ENCODE measurements around the gene FANK1. TPM values are rescaled to one million over a fixed set of nuclear protein-coding genes. Genes with fewer than 3 reads are reported as not detected.
"Not testable (repeated sequence)": the region's sequence is repeated elsewhere in the genome, so short reads cannot be mapped to it uniquely, and the experiment has no call there.

FANK1 gene
- total RNA-seq, 1 donor from 2014 or later, result 3.3 TPM

DNA sequence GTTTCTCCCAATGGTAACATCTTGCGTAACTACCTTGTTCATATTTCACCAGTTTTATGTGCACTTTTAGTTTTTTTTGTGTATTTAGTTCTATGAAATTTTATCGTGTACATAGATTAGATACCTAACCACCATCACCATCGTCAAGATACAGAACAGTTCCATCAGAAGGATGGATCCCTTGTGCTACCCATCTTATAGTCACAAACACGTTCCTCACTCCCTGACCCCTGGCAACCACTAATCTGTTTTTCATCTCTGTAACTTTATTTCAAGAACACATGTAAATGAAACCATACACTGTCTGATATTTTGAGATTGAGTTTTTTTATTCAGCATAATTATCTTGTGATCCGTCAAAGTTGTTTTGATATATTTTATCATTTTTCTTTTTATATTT lies 29.9 kb downstream of the FANK1 start:
- no peaks in the 10 kb centered on the region for H3K27me3 Mint-ChIP-seq (ENCODE audit: low read depth)
- TF ChIP-seq, protein P1, sequence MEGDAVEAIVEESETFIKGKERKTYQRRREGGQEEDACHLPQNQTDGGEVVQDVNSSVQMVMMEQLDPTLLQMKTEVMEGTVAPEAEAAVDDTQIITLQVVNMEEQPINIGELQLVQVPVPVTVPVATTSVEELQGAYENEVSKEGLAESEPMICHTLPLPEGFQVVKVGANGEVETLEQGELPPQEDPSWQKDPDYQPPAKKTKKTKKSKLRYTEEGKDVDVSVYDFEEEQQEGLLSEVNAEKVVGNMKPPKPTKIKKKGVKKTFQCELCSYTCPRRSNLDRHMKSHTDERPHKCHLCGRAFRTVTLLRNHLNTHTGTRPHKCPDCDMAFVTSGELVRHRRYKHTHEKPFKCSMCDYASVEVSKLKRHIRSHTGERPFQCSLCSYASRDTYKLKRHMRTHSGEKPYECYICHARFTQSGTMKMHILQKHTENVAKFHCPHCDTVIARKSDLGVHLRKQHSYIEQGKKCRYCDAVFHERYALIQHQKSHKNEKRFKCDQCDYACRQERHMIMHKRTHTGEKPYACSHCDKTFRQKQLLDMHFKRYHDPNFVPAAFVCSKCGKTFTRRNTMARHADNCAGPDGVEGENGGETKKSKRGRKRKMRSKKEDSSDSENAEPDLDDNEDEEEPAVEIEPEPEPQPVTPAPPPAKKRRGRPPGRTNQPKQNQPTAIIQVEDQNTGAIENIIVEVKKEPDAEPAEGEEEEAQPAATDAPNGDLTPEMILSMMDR (IDR thresholded peaks at IDR 0.05), result no peak
- H3K4me3 Mint-ChIP-seq (ENCODE audit: unreplicated experiment), result no peak overlapping the region
- no peaks in the 10 kb centered on the region for H3K36me3 Mint-ChIP-seq (ENCODE audit: low read depth)
- DNase-seq (ENCODE audit: low spot score), result no peak
- no peak overlapping the region for H3K27ac Mint-ChIP-seq (ENCODE audit: unreplicated experiment)
- H3K9me3 Mint-ChIP-seq (ENCODE audit: low read depth), result peaks cover 6% of the 10 kb centered on the region
- peaks cover 4% of the 10 kb centered on the region for H3K4me1 Mint-ChIP-seq (ENCODE audit: low read depth)

DNA sequence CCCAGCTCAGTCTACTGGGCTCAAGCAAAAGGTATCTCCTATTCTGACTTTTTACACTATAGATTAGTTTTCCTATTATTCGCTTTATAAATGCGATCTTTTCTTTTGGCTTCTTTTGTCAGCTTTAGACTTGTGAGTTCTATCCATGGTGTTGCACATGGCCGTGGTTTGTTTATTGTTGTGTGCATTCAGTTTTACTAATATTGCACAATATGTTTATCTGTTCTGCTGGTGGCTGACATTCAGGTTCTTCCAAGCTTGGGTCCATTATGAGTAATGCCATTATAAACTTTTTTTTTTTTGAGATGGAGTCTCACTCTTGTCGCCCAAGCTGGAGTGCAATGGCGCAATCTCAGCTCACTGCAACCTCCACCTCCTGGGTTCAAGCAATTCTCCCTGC lies 30.9 kb downstream of the FANK1 start:
- not testable (repeated sequence) for H3K27me3 Mint-ChIP-seq (ENCODE audit: low read depth); H3K4me1 Mint-ChIP-seq (ENCODE audit: low read depth); H3K27ac Mint-ChIP-seq (ENCODE audit: unreplicated experiment); H3K4me3 Mint-ChIP-seq (ENCODE audit: unreplicated experiment); DNase-seq (ENCODE audit: low spot score); H3K36me3 Mint-ChIP-seq (ENCODE audit: low read depth)
- H3K9me3 Mint-ChIP-seq (ENCODE audit: low read depth), result peaks cover 12% of the 10 kb centered on the region

DNA sequence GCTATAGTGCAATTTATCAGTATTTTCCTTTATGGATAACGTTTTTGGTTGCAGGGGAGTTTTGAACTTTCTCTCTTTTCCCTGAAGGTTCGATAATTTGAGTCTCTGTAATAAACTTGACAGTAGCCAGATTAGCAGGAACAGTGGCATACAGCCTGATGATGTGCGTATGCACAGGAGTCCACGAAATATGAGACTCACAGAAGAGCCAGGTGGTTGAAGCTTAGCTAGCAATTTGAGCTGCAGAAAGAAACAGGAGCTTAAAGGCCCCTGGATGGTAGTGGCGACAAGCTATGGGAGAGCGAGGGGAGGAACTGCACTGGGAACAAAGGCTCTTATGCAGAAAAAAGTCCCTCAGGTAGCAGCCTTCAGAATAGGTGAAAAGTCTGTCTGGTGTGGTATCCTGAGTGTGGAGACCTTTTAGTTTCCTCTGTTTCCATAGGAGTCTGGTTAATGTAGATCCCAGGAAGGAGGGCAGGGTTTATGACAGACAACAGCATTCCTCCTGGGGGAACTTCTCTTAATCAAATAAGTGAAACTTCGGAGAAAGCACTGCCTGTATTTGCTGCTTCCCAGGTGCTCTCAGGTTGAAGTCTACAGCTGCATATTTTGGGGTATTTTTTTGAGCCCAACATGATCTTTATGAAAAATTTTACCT lies 32.7 kb downstream of the FANK1 start:
- no peaks in the 10 kb centered on the region for H3K4me1 Mint-ChIP-seq (ENCODE audit: low read depth)
- H3K27me3 Mint-ChIP-seq (ENCODE audit: low read depth), result peaks cover 8% of the 10 kb centered on the region
- no peak overlapping the region for H3K4me3 Mint-ChIP-seq (ENCODE audit: unreplicated experiment)
- TF ChIP-seq, protein P1 (IDR thresholded peaks at IDR 0.05), result no peak
- peaks cover 12% of the 10 kb centered on the region for H3K9me3 Mint-ChIP-seq (ENCODE audit: low read depth)
- no peaks in the 10 kb centered on the region for H3K36me3 Mint-ChIP-seq (ENCODE audit: low read depth)
- no peak for DNase-seq (ENCODE audit: low spot score)
- H3K27ac Mint-ChIP-seq (ENCODE audit: unreplicated experiment), result no peak overlapping the region

DNA sequence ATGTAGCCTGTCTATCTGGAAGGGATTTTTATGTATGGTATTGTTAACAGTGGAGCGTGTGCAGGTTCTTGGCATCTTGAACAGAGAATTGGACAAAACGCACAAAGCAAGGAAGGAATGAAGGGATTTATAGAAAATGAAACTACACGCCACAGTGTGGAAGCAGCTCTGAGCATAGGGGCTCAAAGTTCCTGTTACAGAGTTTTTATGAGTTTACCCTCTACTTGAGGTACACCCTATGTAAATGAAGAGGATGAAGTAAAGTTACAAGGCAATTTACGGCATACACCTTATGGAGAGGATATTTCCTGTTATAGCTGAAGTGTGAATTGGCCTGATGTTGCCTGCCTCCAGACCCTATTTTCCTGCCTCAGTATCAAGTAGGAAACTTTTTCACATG lies 33.3 kb downstream of the FANK1 start:
- Mint-ChIP-seq H3K4me1 (ENCODE audit: low read depth) (peaks cover 3% of the 10 kb centered on the region), H3K4me3 (ENCODE audit: unreplicated experiment) (no peak overlapping the region), H3K27me3 (ENCODE audit: low read depth) (peaks cover 8% of the 10 kb centered on the region), H3K36me3 (ENCODE audit: low read depth) (no peaks in the 10 kb centered on the region), H3K9me3 (ENCODE audit: low read depth) (peaks cover 12% of the 10 kb centered on the region), H3K27ac (ENCODE audit: unreplicated experiment) (no peak overlapping the region)
- DNase-seq (ENCODE audit: low spot score), result no peak
- TF ChIP-seq, protein P1 (IDR thresholded peaks at IDR 0.05), result no peak

DNA sequence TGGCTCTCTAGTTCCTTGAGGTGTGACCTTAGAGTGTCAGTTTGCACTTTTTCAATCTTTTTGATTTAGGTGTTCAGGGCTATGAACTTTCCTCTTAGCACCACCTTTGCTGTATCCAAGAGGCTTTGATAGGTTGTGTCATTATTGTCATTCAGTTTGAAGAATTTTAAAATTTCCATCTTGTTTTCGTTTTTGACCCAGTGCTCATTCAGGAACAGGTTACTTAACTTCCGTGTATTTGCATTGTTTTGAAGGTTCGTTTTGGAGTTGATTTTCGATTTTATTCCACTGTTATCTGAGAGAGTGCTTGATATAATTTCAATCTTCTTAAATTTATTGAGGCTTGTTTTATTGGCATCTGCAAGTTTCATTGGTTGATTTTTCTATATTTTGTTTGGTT lies 37.3 kb downstream of the FANK1 start:
- DNase-seq (ENCODE audit: low spot score), result no peak
- Mint-ChIP-seq H3K27me3 (ENCODE audit: low read depth) (peaks cover 8% of the 10 kb centered on the region), H3K4me1 (ENCODE audit: low read depth) (peaks cover 3% of the 10 kb centered on the region), H3K9me3 (ENCODE audit: low read depth) (peaks cover 10% of the 10 kb centered on the region), H3K27ac (ENCODE audit: unreplicated experiment) (no peak overlapping the region), H3K36me3 (ENCODE audit: low read depth) (no peaks in the 10 kb centered on the region), H3K4me3 (ENCODE audit: unreplicated experiment) (no peak overlapping the region)
- TF ChIP-seq, protein P1 (IDR thresholded peaks at IDR 0.05), result no peak

DNA sequence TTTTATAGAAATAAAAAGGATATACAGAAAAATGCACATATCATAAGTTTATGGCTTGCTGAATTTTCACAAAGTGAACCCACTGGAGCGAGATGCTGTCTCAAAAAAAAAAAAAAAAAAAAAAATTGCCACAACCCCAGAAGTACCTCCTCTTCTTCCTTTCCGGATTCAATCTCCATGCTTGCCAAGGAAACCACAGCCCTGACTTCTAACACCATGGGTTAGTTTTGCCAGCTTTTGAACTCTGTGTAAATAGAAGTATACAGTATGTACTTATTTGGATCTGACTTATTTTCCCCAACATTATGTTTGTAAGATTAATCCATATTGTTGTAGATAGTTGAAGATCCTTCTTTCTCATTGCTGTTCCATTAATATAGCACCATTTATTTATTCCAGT lies 40.0 kb downstream of the FANK1 start:
- Mint-ChIP-seq H3K36me3 (ENCODE audit: low read depth) (no peaks in the 10 kb centered on the region), H3K27me3 (ENCODE audit: low read depth) (peaks cover 8% of the 10 kb centered on the region), H3K27ac (ENCODE audit: unreplicated experiment) (no peak overlapping the region), H3K4me3 (ENCODE audit: unreplicated experiment) (no peak overlapping the region), H3K4me1 (ENCODE audit: low read depth) (peaks cover 3% of the 10 kb centered on the region), H3K9me3 (ENCODE audit: low read depth) (peaks cover 5% of the 10 kb centered on the region)
- no peak for DNase-seq (ENCODE audit: low spot score)
- TF ChIP-seq, protein P1 (IDR thresholded peaks at IDR 0.05), result no peak

Data from chondrocyte (in vitro differentiated cells).